Measurements from ENCODE around the gene OCA2. TPM values are rescaled to one million over a fixed set of nuclear protein-coding genes. Genes with fewer than 3 reads are reported as not detected.

The OCA2 gene
- total RNA-seq, 1 experiment from 2014 or later: 0.31 TPM

- Histone ChIP-seq H3K4me1 (ENCODE audit: insufficient read depth, low read length) (no peaks in the 10 kb centered on the region), H3K23ac (ENCODE audit: insufficient read length, low read depth, low read length) (no peak overlapping the region), H3T11ph (ENCODE audit: low read length) (no peak overlapping the region), H3K56ac (ENCODE audit: insufficient read length, low read depth, low read length) (no peak overlapping the region), H3K27me3 (ENCODE audit: insufficient read depth, low read length) (no peaks in the 10 kb centered on the region), H4K8ac (replicated peaks; ENCODE audit: insufficient read length, low read depth, low read length) (no peak overlapping the region), H2BK5ac (ENCODE audit: insufficient read length, low read length) (no peak overlapping the region), H3K9me3 (ENCODE audit: control insufficient read depth, low read depth, low read length) (no peaks in the 10 kb centered on the region), H4K5ac (ENCODE audit: insufficient read length, low read depth, low read length) (no peak overlapping the region), H2BK20ac (ENCODE audit: low read depth, low read length, poor library complexity, severe bottlenecking) (no peak overlapping the region), H2AFZ (ENCODE audit: low read length) (no peak overlapping the region), H2BK120ac (ENCODE audit: low read depth, low read length, poor library complexity, severe bottlenecking) (no peak overlapping the region), H3K18ac (ENCODE audit: insufficient read length, low read depth, low read length) (no peak overlapping the region), H3K79me2 (ENCODE audit: insufficient read depth, low read length) (no peaks in the 10 kb centered on the region), H3K4ac (ENCODE audit: low read depth, low read length) (no peak overlapping the region), H3K79me1 (ENCODE audit: insufficient read depth, low read depth, low read length, poor library complexity, severe bottlenecking) (no peaks in the 10 kb centered on the region), H4K20me1 (ENCODE audit: control insufficient read depth, insufficient read depth, insufficient read length) (no peaks in the 10 kb centered on the region), H3K9ac (ENCODE audit: extremely low read depth, insufficient read length, low read length) (no peak overlapping the region), H2BK15ac (ENCODE audit: low read depth, low read length) (no peak overlapping the region), H3K23me2 (ENCODE audit: insufficient read length, low read depth, low read length, poor library complexity, severe bottlenecking) (no peaks in the 10 kb centered on the region), H2AK5ac (ENCODE audit: insufficient read length, low read length) (no peak overlapping the region), H3K14ac (ENCODE audit: insufficient read depth, low read length) (no peak overlapping the region), H2BK12ac (ENCODE audit: insufficient read length, low read depth, low read length) (no peak overlapping the region), H3K4me2 (ENCODE audit: insufficient read depth, insufficient read length, low read length) (no peak overlapping the region), H3K27ac (ENCODE audit: insufficient read length, low read depth, low read length) (no peak overlapping the region), H4K91ac (ENCODE audit: insufficient read length, low read depth, low read length) (no peak overlapping the region)
- H3K27me3 Mint-ChIP-seq (ENCODE audit: low read depth): peaks cover 5% of the 10 kb centered on the region; the same call in 1 of the 2 replicates
- no peak for TF ChIP-seq CTCF (conservative IDR thresholded peaks at IDR 0.05)
- no peak overlapping the region; a peak in 1 of 7 replicates for H3K27ac Mint-ChIP-seq
- no peak overlapping the region for H3K4me3 Mint-ChIP-seq
- DNase-seq: no peak
- WGBS (ENCODE audit: extremely low coverage, insufficient read length, low lambda C conversion rate): no CpG with 5 or more reads among the region's 9 CpGs
- H3K9me3 Mint-ChIP-seq: no peaks in the 10 kb centered on the region
- H3K36me3 Mint-ChIP-seq (ENCODE audit: insufficient read depth in 1 of 3, low read depth in 3 of 3): no peaks in the 10 kb centered on the region
- H3K4me1 Mint-ChIP-seq: no peaks in the 10 kb centered on the region
Measured at GRCh38 chr15:27808182-27808581, 290.9 kb downstream of the OCA2 start.

Measured in H9 (cell line).